GF-D8 (cell line): ENCODE data around the gene CCNL1.

Experiments
- DNase-seq: peaks from one replicate; lab custom pipeline; 2025; lab: John Stamatoyannopoulos, UW

The CCNL1 gene

GRCh38 chr3:157145606-157146322 is 14.2 kb downstream of the CCNL1 start:
- DNase-seq, result no peak

GRCh38 chr3:157142315-157142714 is 17.6 kb downstream of the CCNL1 start:
- DNase-seq, result no peak

- no peak for DNase-seq
These were observed 19.9 kb downstream of the CCNL1 start for GRCh38 chr3:157139938-157140534.

- DNase-seq, result peak; percentile 23
These were observed 23.1 kb downstream of the CCNL1 start for GRCh38 chr3:157136647-157137387.

- no peak for DNase-seq
These were observed 24.1 kb downstream of the CCNL1 start for GRCh38 chr3:157135671-157136396.

GRCh38 chr3:157134620-157135191 is 25.2 kb downstream of the CCNL1 start:
- DNase-seq, result no peak

- DNase-seq, result no peak
These were observed 26.3 kb downstream of the CCNL1 start for GRCh38 chr3:157133434-157134320.

- DNase-seq, result no peak
These were observed 27.0 kb downstream of the CCNL1 start for GRCh38 chr3:157132936-157133335.

- no peak for DNase-seq
These were observed 27.6 kb downstream of the CCNL1 start for GRCh38 chr3:157132341-157132740.

- DNase-seq, result no peak
These were observed 28.1 kb downstream of the CCNL1 start for GRCh38 chr3:157131861-157132260.

- DNase-seq, result no peak
These were observed 29.3 kb downstream of the CCNL1 start for GRCh38 chr3:157130467-157131251.

GRCh38 chr3:157129803-157130466 is 30.0 kb downstream of the CCNL1 start:
- no peak for DNase-seq

- no peak for DNase-seq
These were observed 30.9 kb downstream of the CCNL1 start for GRCh38 chr3:157128771-157129681.

- DNase-seq, result no peak
These were observed 31.8 kb downstream of the CCNL1 start for GRCh38 chr3:157127831-157128767.

GRCh38 chr3:157127268-157127667 is 32.7 kb downstream of the CCNL1 start:
- DNase-seq, result no peak

- no peak for DNase-seq
These were observed 33.6 kb downstream of the CCNL1 start for GRCh38 chr3:157126365-157126764.

GRCh38 chr3:157125101-157125500 is 34.8 kb downstream of the CCNL1 start:
- DNase-seq, result no peak
